GM12878 (cell line): Measurements from ENCODE around the gene ERAL1. TPM values are rescaled to one million over a fixed set of nuclear protein-coding genes. Genes with fewer than 3 reads are reported as not detected.

Experiments used
- BCLAF1 ChIP-seq: fragments of 450-650 bp; IDR thresholded peaks from 2 replicates; pipeline ENCODE4 v1.6.1; 2017; ENCODE audit warnings: antibody characterized with exemption, mild to moderate bottlenecking, moderate library complexity
- BHLHE40 ChIP-seq, 2 experiments: fragments of 450-650 bp in 1 of 2; IDR thresholded peaks; 2 replicates each; pipeline ENCODE4 v1.6.1; 2011 to 2017; ENCODE audit warnings: low read depth in 2 of 2, borderline replicate concordance in 1 of 2, improper control_type of control experiment in 1 of 2, low read length in 1 of 2, mild to moderate bottlenecking in 1 of 2
- BMI1 ChIP-seq: fragments of 450-650 bp; IDR thresholded peaks from 2 replicates; pipeline ENCODE4 v1.6.1; 2016; ENCODE audit warnings: mild to moderate bottlenecking, moderate library complexity, borderline replicate concordance
- CBFB ChIP-seq: IDR thresholded peaks from 2 replicates; pipeline ENCODE4 v1.6.1; 2016; ENCODE audit warnings: antibody characterized with exemption, low read depth
- CHD1 ChIP-seq: IDR thresholded peaks from 2 replicates; pipeline ENCODE4 v1.6.1; 2012; ENCODE audit warnings: low read depth, low read length, improper control_type of control experiment
- CREB1 ChIP-seq: IDR thresholded peaks from 2 replicates; pipeline ENCODE4 v1.6.1; 2012; ENCODE audit warnings: low read depth, mild to moderate bottlenecking, inconsistent platforms
- HDAC2 ChIP-seq: fragments of 200-600 bp; sonication (generic); IDR thresholded peaks from 2 replicates; pipeline ENCODE4 v1.6.1; 2017
- MTA2 ChIP-seq: fragments of 450-650 bp; IDR thresholded peaks from 2 replicates; pipeline ENCODE4 v1.6.1; 2016; ENCODE audit warnings: low read depth, mild to moderate bottlenecking, moderate library complexity
- NBN ChIP-seq: fragments of 450-650 bp; IDR thresholded peaks from 2 replicates; pipeline ENCODE4 v1.6.1; 2016
- NFIC ChIP-seq: IDR thresholded peaks from 2 replicates; pipeline ENCODE4 v1.6.1; 2012; ENCODE audit warnings: low read depth, mild to moderate bottlenecking, inconsistent platforms, low read length, moderate library complexity
- NFYA ChIP-seq: IDR thresholded peaks from 2 replicates; pipeline ENCODE4 v1.6.1; 2011; ENCODE audit warnings: low read depth, mild to moderate bottlenecking, low read length, improper control_type of control experiment, borderline replicate concordance
- PAX5 ChIP-seq: IDR thresholded peaks from 2 replicates; pipeline ENCODE4 v1.6.1; 2011; ENCODE audit warnings: low read depth, low read length, borderline replicate concordance
- PAX8 ChIP-seq: fragments of 450-650 bp; IDR thresholded peaks from 2 replicates; pipeline ENCODE4 v1.6.1; 2017; ENCODE audit warnings: mild to moderate bottlenecking, moderate library complexity
- TCF12 ChIP-seq: IDR thresholded peaks from 2 replicates; pipeline ENCODE4 v1.6.1; 2011; ENCODE audit warnings: low read depth, mild to moderate bottlenecking, low read length
- TCF7 ChIP-seq: IDR thresholded peaks from 2 replicates; pipeline ENCODE4 v1.6.1; 2014; ENCODE audit warnings: antibody characterized with exemption, borderline replicate concordance
- ZNF24 ChIP-seq: fragments of 450-650 bp; IDR thresholded peaks from 2 replicates; pipeline ENCODE4 v1.6.1; 2017; ENCODE audit warnings: antibody characterized with exemption, mild to moderate bottlenecking
- ZNF622 ChIP-seq: fragments of 450-650 bp; IDR thresholded peaks from 2 replicates; pipeline ENCODE4 v1.6.1; 2017; ENCODE audit warnings: mild to moderate bottlenecking, inconsistent platforms
- ZNF687 ChIP-seq: fragments of 450-650 bp; IDR thresholded peaks from 2 replicates; pipeline ENCODE4 v1.6.1; 2017; ENCODE audit warnings: mild to moderate bottlenecking, moderate library complexity
- polyA plus RNA-seq, 11 experiments: library from polyadenylated mRNA; depleted of rRNA in 4 of 11; unstranded in 6 of 11; stranded (reverse) in 5 of 11; fragments of >200 nt; fragmentation: Nextera tagmentation in 4 of 11; fragmentation: Illumina TruSeq in 1 of 11; extraction: Ambion mirVana in 4 of 11; extraction: Trizol in 1 of 11; gene quantifications; 1 replicate in 1 of 11; 2 replicates in 10 of 11; pipeline versions ENCODE4 v1.2.1 to v1.2.3, GENCODE V29; 2011 to 2016; ENCODE audit warnings: inconsistent platforms in 2 of 11, missing spikeins in 2 of 11, low read depth in 1 of 11
- total RNA-seq, 4 experiments: library from RNA; depleted of rRNA in 3 of 4; stranded (reverse); fragments of >200 nt in 3 of 4; fragmentation: Illumina TruSeq in 1 of 4; extraction: Trizol in 1 of 4; gene quantifications; 2 replicates each; pipeline versions ENCODE4 v1.2.1 to v1.2.3, GENCODE V29; 2013 to 2021
- TF ChIP-seq, protein P1 (sequence below): fragments of 450-650 bp; conservative IDR thresholded peaks from 2 replicates; pipeline ENCODE4 v1.6.1; 2017; ENCODE audit warnings: mild to moderate bottlenecking, moderate library complexity
- TF ChIP-seq, protein P2 (sequence below): fragments of 450-650 bp; IDR thresholded peaks from 2 replicates; pipeline ENCODE4 v1.6.1; 2016; ENCODE audit warnings: mild to moderate bottlenecking

ERAL1 gene
- total and polyA plus RNA-seq, 10 of the 15 experiments (the other 5 are each of a cell fraction or from before 2014, with no cell fraction given), result 27.7 to 175 (median 104) TPM

DNA sequence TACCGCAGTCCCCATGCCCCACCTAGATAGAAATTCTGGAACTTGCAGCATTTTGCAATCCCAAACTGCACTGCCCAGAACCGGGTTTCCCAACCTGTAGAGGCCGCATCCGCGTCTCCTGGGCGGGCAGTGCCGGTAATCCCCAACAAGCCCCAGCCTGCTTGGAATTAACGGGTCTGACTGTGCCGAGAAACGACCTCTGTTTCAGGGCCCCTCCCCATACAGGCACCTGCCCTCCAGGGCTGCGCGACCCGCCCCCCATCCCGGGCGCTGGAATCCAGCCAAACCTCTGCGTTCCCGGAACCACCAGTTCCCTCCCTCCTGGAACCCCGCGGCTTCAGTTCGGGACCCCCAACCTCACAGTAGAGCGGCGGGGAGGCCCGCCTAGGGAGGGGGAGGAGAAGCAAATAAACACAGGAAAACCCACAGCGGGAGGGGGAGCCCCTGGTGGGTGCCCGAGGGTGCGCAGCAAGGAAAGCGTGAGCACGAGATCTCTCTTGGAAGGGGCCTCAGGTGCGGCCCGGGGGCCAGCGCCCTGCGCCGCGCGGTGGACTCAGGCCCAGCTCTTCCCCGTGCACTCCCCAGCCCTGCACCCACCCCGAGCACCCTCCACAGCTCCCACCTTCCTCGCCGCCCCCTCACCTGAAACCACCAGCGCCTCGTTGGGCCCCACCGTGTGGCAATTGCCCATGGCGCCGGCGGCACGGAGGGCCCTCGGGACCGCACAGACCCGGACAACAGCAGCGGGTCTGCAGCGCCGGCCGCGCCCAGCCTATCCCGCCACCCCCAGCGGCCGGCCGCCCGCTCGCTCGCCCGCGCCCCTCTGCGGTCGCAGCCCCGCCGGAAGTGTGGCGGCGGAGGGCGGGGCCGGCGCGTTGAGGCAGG is 42.3 kb downstream of the ERAL1 start, which contains the start of gene FLOT2 (continued):
- peak; percentile 61; the same call in 1 of the 2 replicates for TF ChIP-seq BCLAF1
- no peak; the same call in 1 of the 2 replicates for TF ChIP-seq CREB1
- peak; percentile 71 for TF ChIP-seq NBN
- peak; percentile 53 for TF ChIP-seq MTA2
- TF ChIP-seq CHD1, result 0 out of 2 replicates have a peak, but pooled peaks have one; percentile 48
- TF ChIP-seq TCF12, result 0 out of 2 replicates have a peak, but pooled peaks have one; percentile 15
- no peak for TF ChIP-seq PAX8
- TF ChIP-seq NFYA, result no peak
- peak; percentile 61; the same call in 1 of the 2 replicates for TF ChIP-seq ZNF24
- TF ChIP-seq NFIC, result no peak
- peak; percentile 71 to 92; a peak in 3 of 4 replicates for TF ChIP-seq BHLHE40 (IDR thresholded peaks at IDR 0.05; ENCODE audit: borderline replicate concordance in 1 of 2, low read depth in 2 of 2, low read length in 1 of 2)
- TF ChIP-seq, protein P1, sequence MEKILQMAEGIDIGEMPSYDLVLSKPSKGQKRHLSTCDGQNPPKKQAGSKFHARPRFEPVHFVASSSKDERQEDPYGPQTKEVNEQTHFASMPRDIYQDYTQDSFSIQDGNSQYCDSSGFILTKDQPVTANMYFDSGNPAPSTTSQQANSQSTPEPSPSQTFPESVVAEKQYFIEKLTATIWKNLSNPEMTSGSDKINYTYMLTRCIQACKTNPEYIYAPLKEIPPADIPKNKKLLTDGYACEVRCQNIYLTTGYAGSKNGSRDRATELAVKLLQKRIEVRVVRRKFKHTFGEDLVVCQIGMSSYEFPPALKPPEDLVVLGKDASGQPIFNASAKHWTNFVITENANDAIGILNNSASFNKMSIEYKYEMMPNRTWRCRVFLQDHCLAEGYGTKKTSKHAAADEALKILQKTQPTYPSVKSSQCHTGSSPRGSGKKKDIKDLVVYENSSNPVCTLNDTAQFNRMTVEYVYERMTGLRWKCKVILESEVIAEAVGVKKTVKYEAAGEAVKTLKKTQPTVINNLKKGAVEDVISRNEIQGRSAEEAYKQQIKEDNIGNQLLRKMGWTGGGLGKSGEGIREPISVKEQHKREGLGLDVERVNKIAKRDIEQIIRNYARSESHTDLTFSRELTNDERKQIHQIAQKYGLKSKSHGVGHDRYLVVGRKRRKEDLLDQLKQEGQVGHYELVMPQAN, result peak; percentile 49
- no peak for TF ChIP-seq ZNF622
- TF ChIP-seq TCF7, result no peak
- TF ChIP-seq PAX5, result 0 out of 2 replicates have a peak, but pooled peaks have one; percentile 12
- peak; percentile 39; the same call in 1 of the 2 replicates for TF ChIP-seq BMI1
- no peak for TF ChIP-seq HDAC2
- TF ChIP-seq CBFB, result 0 out of 2 replicates have a peak, but pooled peaks have one; percentile 34
- TF ChIP-seq, protein P2, sequence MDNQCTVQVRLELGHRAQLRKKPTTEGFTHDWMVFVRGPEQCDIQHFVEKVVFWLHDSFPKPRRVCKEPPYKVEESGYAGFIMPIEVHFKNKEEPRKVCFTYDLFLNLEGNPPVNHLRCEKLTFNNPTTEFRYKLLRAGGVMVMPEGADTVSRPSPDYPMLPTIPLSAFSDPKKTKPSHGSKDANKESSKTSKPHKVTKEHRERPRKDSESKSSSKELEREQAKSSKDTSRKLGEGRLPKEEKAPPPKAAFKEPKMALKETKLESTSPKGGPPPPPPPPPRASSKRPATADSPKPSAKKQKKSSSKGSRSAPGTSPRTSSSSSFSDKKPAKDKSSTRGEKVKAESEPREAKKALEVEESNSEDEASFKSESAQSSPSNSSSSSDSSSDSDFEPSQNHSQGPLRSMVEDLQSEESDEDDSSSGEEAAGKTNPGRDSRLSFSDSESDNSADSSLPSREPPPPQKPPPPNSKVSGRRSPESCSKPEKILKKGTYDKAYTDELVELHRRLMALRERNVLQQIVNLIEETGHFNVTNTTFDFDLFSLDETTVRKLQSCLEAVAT, result peak; percentile 58
- TF ChIP-seq ZNF687, result peak; percentile 84
